HPDE6-E6E7 (cell line): ENCODE data around the gene HS6ST1.

ENCODE experiments used
- DNase-seq: peaks from one replicate; pipeline ENCODE4 v3.0.0; 2011; ENCODE audit warnings: missing footprints; ENCODE audit errors: extremely low spot score

Gene HS6ST1

DNA sequence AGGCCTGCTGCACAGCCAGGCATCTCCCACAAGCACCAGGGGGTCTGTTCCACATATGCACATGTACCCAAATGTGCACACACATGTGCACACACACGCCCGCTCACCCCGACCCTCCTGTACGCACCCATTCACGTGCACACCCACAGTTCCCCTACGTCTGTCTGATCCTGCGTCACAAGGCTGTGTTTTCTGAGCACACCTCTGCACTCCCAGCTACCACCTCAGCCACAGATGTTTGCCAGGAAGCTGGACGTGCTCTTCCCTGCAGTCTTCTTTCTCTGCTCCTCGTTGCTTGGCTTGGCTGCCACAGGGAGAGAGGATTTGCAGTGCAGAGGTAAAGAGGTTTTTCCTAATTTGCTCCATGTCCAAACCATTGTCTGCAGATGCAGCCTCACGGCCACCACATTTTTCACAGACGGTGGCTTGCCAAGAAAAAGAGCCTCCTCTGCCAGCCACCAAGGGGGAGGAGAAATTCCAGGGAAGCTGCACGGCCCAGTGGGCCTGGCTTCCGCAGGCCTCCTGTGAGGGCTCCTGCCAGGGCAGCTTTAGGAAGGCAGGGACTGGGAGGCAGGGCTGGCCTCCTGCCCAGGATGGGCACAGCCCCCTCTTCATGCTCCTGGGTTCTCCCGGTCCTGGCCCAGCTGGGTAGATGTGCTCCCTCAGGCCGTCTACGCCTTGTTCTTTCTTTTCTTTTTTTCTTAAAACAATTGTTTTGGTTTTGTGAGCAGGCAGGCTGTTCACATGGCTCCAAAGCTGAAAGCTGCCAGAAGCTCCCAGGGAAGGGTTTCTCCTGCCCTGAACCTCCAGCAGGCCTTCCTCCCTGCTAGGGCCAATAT is 29.3 kb upstream of the HS6ST1 start:
- DNase-seq = no peak

DNA sequence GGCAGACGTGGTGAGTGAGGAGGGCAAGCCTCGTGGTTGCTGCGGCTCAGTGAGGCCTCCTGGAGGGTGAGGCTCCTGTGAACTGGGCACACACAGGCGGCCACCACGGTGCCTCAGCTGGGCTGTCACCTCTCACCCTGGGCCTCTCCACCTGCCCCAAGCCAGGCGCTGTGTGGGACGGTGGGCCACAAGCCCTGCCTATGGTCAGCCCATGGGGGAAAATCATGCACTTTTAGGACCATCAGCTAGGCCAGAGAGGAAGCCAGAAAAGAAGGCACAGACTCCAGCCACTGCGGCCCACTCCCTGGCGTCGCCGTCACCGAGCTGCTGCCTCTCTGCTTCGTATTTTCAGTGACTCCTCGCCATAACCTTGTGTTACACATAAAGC is 28.5 kb upstream of the HS6ST1 start:
- DNase-seq = no peak

DNA sequence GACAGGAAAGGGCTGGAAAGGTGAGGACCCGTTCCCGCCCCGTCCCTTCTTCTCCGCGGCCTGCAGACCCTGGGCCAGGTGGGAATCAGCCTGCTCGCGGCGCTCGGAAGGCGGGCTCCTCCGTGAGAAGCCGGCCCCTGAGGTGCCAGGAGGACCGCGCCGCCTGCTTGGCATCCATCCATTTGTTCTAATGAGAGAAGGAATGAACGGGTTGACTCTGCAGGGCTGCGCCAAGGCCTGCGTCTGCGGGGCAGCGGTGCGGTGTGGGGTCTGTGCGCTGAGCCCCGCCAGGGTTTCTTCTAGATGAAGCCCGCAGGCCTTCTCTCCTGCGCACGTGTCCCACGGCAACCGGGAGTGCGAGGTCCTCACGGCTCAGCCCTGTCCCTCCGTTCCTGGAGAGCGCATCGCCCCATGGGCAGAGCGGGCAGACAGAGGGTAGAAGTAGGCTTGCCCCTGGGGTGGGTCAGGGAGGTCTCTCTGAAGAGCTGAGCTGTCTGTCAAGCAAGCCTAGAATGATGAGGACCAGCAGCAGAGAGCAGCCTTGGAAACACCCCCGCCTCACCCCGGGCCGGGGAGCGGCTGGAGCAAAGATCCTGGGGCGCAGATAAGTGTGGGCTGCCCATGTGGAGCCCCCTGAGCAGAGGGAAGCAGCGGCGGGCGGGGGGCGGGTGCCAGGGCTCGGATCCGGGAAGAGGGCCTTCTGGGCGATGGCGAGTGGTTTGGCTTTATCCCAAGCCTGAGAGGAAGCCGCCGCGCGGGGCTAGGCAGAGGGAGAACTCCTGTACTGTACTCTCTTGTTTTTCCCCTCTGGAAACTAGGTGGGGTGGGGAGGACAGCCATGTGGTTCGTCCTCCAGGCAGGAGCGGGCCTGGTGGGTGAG is 27.9 kb upstream of the HS6ST1 start:
- no peak for DNase-seq

DNA sequence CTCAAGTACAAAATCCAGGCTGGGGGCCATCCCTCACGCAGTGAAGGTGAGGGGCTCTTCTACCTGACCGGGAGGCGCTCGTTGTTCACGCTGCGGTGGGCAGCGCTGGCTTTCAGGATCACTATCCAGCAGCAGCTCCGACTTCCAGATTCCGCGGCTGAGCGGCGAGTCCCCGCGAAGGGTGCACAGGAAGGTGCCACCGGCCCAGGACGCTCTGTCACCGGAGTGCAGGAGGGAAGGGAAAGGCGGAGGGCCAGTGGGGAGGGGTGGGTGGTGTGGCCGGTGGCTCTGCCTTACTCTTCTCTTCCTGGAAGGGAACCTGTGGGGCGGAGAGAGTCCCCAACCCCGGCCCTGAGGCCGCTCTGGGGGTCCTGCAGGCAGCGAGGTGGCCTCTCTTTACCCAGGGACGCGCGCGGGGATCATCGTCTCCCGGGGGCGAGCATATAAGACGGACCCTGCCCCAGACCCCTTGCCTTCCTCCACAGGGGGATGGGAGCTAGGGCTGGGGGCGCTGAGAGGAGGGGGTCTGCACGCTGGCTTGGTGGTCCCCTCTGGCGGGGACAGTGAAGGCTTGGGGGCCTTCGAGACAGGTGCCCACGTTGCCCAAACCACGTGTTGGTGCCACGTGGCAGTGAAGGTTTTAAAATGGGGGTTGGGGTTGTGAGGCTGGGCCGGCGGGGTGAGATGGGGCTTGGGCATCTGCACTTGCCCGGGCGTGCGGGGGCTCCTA is 26.9 kb upstream of the HS6ST1 start:
- no peak for DNase-seq

DNA sequence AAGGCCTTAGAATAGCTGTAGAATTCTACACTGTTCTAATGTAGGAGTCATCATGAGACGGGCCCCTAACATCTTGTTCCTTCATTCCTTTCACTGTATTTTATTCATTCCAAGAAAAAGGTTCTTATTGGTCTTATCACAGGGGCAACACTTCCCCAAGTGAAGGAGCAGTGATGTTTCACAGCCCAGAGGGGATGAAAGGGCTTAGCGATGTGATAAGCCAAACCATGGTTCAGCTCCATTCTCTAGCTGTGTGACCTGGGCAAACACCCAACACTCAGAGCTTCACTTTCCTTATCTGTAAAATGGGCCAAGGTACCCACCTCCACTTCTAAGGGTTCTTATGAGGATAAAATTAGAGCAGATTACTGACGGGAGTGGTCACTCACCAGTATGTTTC is 25.4 kb upstream of the HS6ST1 start:
- no peak for DNase-seq

DNA sequence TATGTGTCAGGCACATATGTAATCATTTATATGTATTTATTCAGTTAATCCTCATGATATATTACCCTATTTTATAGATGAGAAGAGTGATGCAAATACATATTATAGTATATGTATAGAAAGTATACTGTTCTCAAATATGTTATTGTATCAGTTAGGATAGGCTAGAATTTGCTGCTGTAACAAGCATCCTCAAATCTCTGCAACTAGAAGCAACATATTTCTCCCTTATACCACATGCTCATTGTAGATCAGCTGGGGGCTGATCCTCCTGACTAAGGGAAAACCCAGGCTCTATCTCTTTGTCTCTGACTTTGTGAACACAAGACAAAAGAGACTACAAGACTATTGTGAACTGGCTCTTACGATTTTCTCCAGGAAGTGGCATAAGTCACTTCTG is 24.8 kb upstream of the HS6ST1 start:
- DNase-seq = no peak

DNA sequence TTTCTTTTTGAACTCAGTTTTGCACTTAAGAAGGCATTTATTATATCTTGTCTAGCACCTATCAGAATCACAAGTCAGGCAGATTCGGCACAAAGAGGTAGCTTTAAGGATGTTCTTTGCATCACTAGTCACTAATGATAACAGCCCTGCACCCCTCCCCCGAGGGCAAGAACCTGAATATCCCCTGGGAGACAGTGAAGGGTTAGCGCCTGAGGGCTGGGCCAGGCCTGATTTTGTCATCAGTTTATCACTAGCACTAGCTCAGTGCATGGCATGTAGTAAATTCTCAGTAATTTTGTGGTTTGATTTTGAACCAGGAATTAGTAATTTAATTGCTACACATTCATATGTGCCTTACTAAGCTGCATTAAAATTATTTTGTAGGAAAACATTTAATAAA is 23.9 kb upstream of the HS6ST1 start:
- no peak for DNase-seq

DNA sequence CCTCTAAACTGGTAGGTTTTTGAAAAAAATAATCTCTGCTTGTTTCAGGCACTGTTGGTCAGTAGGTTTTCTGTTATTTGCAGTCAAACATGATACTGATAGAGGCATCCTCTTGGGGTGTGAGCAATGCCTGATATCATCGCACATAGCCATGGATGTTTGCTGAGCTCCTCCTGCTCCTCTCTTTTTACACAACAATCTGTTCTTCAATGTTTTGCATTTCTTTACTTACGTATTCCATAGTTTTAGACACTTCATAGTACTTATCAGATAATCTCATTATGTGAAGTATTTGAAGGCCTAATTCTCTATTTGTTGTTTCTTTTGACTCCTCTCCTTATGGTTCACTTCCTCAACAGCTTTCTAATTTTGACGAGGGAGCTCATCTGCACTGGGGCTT is 23.0 kb upstream of the HS6ST1 start:
- no peak for DNase-seq

DNA sequence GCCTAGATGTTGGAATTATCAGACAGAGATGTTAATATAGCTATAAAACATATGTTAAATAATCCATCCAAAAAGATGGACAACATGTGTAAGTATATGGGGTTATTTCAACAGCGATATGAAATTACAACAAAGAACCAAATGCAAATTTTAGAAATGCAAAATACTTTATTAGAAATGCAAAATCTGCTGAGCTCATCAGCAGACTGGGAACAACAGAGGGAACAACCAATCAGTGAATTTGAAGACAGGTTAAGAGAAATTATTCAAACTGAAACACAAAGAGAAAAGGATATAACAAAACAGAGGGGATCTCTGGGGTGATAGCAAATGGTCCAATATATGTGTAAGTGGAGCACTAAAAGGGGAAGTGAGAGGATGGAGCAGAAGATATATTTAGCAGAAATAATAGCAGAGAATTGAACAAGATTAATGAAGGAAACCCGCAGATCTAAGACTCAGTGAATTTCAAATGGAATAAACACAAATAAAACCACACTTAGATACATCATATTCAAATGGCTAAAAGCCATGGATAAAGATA is 13.5 kb upstream of the HS6ST1 start:
- DNase-seq = no peak

DNA sequence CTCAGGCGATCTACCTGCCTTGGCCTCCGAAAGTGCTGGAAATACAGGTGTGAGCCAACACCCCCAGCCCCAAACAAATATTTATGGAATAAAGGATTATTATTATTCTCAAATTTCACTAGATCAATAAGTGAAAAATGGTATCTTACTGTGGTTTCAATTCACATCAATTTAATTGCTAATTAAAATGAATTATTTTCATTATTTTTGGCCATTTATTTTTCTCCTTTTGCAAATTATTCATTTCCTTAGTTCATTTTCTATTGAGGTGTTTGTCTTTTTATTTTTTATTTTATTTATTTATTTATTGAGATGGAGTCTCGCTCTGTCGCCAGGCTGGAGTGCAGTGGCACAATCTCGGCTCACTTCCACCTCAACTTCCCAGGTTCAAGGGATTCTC is 11.9 kb upstream of the HS6ST1 start:
- no peak for DNase-seq

DNA sequence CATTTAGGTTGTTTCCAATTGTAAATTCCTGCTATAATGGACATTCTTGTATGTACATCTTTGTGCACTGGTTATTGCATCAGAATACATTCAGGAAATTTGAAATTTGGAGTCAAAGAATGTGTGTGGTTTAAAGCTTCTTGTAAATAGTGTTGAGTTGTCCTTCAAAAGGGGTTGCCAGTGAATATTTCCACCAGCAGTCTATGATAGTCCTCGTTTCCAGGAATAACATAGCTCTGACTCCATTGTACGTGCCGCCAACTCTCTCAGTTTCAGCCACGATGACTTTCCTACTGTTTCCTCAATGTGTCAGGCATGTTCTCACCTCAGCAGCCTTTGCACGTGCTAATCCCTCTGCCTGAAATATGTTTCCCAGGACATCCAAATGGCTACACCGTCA is 10.9 kb upstream of the HS6ST1 start:
- no peak for DNase-seq

DNA sequence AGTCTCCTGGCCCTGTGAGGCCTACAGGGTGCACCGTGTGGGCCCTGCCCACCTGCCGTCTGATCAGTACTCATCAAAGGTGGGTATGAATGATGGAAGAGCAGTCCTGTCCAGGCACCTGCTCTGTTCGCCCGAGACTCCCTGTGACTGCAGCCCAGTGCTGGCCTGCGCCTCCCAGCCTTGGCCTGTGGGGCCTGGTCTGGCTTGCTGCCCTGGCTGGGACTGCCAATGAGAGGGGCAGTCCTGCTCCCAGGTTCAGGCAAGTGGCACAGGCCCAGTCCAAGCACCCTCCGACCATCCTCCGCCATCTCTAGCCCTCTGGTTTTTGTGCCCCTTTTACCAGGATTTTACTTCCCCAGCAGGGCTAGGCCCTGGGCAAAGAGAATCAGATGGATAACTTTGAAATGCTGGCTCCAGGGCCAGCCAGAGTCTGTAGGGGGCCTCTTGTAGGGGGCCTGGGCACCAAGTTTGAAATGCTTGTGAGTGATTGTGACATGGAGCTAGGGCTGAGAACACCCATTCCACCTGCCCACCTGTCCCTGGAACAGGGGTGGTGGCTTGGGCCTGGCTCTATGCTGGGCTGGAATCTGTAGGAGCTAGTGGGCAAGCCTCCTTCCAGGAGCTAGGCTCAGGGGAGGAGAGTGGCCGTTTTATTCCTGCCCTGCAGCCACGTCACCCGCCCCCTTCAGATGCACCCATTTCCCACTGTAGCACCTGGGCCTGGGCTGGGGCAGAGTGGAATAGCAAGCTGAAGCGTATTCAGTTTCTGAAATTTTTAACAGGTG is 8.7 kb upstream of the HS6ST1 start:
- no peak for DNase-seq

DNA sequence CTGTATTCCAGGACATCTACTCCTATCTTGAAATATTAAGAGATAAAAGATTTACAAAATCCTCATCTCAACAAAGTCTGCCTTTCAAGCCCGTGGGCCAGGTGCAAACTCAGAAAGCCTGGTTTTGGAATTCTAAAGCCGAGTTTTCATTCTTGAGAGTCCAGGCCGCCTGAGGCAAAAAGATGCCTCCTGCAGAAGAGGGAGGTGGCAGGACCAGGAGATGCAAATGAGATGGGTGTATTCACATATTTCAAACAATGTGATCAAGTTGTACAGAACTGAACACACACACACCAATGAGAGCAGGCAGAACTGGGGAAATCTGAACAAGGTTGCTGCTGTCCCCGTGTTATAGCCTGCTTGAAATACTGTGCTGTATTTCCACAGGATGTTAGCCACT is 7.7 kb upstream of the HS6ST1 start:
- DNase-seq = no peak

DNA sequence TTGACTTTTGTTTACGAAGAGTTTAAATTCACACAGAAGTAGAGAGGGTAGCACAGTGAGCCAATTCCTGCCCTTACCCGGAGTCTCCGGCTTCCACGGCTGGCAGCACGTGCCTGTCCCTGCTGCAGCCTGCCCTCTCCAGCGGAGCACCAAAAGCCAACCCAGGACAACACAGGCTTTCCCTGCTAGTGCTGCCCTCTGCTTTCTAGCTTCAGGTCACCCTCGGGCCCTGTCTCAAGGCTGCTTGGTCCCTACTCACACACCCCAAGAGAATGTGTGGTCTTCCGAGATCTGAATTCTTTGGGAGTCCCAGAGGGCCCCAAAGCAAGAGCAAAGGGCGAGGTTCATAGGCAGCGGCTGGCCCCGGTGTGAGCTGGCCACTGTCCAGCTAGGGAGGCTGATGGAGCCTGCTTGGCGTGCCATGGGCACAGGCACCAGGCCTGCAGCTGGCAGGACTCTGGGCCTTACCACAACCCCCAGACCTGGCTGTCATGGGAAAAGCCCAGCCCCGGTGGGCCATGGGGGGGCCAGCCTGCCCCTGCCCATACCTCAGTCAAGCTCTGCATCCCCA is 7.0 kb upstream of the HS6ST1 start:
- no peak for DNase-seq

DNA sequence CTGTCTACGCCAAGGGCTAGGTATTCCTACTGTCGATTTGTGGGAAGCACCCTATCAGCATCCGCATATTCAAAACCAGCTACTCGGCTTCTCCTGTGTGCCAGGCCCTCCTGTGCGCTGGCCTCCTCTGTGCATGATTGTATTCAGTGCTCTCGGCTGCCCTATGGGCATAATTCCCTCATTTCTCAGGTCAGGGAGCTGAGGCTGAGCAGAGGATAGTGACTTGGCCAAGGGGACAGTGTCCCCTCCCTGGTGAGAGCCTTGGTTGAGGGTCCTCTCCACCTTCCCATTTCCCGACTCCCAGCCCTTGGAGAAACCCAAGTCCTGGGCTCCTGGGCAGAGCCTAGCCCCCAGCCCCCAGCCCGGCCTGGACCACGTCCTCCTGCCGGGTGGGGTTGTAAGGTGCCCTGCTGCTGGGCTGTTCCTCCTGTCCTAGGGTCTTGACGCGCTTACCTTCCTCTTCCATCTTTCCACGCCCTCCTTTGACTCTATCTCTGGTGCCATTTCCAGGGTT is 6.3 kb upstream of the HS6ST1 start:
- DNase-seq = no peak

DNA sequence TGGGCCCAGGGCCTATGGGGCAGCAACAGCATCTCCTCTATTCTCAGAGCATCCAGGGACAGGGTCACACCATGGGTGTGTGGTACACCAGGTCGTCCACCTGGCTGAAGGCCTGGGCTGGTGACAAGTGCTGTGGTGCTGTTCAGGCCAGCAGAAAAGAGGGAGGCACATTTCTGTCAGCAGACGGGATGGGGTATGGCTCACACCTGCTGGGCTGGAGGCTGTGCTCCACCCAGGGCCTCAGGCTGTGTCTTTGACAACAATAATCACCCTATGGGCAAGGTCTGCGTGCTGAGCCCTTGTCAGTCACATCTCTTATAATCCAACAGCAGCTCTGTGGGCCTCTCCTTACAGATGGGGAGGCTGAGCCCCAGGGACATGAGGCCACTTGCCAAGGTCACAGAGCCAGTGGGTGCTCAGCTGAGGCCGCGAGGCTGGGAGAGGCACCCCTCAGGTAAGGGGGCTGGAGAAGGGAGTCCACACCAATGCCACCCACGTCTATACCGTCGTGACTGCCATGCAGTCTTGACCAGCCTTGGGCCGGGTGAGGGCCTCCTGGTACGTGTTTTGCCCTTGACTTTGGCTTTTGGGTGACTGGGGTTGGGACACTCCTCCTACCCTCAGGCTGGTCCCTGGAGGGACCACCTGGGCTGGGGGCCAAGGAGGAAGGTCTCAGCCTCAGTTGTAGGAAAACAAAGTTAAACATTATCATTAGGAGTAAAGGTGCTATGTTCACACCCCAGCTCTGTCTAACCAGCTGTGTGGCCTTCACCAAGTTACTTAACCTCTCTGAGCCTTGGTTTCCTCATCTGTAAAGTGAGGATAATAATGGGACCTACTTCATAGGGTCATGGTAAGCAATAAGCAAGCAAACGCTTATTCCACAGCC is 5.6 kb upstream of the HS6ST1 start:
- DNase-seq = no peak

DNA sequence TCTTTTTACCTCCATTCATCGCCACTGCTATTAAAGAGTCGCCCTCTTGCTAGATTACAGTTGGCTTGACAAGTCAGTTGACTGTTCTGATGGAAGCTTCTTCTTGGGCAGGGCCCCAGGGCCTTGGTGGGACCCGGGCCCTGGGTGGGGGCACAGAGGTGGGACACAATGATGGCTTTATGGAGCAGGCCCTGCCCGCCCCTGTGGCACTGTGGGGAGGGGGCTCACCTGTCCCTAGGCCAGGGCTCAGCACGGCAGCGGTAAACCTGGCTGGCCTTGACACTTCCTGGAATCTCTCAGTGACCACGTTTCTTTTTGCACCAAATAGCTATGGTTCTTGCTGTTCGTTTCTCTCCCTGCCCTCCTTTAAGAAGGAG is 4.9 kb upstream of the HS6ST1 start:
- DNase-seq = no peak

DNA sequence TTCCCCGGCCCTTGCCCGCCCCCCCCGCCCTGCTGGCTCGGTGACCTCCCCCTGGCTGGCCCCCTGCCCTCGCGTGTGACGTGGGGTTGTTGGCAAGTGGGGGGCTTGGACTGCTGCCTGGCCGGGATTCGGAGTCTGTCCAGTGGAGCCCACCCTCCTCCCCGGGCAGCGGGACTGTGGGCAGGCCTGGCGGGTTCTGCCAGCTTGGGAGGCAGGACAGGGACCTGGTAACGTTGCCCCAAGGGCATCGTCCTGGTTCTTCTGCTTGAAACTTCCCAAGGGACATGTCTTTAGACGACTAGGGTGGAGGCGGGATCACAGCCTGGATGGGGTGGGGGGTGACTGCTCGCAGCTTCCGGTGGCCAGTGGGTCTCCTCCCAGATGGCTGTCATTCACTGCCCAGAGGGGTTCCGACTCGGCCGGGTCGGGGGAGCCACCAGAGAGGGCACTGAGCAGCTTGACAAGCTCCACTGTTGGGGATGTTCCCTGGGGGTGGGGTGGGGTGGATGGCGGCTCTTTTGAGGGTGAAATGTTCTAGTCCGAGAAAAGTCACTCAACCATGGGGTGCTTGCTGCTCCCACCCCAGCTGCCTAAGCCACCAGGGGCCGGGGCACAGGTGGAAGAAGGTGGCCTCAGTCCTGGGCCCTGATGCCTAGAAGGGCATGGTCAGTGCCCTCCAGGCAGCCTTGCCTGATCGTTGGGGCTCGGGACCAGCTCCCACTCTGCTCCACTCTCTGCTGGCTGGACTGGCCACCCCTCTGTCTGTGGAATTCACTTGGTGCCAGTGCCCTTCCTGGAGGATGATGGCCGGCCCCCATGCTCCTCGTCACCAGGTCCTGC is 4.3 kb upstream of the HS6ST1 start:
- DNase-seq = no peak
